ENCODE data around the gene VPS26A. TPM values are rescaled to one million over a fixed set of nuclear protein-coding genes. Genes with fewer than 3 reads are reported as not detected.

VPS26A gene
- total and polyA plus RNA-seq, 2 donors from 2014 or later: 38.9 to 52.5 TPM

- Histone ChIP-seq H3K9me3 (ENCODE audit: control insufficient read depth in 2 of 3, insufficient read depth in 1 of 3, low read length in 3 of 3) (no peaks in the 10 kb centered on the region), H3K4me3 (ENCODE audit: low read length in 3 of 3) (no peak overlapping the region), H3K9ac (ENCODE audit: low read length in 3 of 3) (no peak overlapping the region), H3K4me1 (ENCODE audit: control insufficient read depth in 2 of 3, insufficient read depth in 2 of 3, low read depth in 1 of 3, low read length in 3 of 3) (peaks cover 2 to 15% (median 8%) of the 10 kb centered on the region in 3 donors), H3K27me3 (ENCODE audit: control insufficient read depth, insufficient read depth, low read length) (no peaks in the 10 kb centered on the region), H3K27ac (ENCODE audit: low read depth in 2 of 2, low read length in 2 of 2) (no peak overlapping the region), H3K36me3 (ENCODE audit: control insufficient read depth in 2 of 3, insufficient read depth in 3 of 3, low read length in 3 of 3) (peaks cover 3 to 20% (median 5%) of the 10 kb centered on the region in 3 donors)
- FAIRE-seq (no peak), DNase-seq (no peak)
- intact Hi-C loops (cut with DNase I): no loop called here
- TF ChIP-seq, protein P1, sequence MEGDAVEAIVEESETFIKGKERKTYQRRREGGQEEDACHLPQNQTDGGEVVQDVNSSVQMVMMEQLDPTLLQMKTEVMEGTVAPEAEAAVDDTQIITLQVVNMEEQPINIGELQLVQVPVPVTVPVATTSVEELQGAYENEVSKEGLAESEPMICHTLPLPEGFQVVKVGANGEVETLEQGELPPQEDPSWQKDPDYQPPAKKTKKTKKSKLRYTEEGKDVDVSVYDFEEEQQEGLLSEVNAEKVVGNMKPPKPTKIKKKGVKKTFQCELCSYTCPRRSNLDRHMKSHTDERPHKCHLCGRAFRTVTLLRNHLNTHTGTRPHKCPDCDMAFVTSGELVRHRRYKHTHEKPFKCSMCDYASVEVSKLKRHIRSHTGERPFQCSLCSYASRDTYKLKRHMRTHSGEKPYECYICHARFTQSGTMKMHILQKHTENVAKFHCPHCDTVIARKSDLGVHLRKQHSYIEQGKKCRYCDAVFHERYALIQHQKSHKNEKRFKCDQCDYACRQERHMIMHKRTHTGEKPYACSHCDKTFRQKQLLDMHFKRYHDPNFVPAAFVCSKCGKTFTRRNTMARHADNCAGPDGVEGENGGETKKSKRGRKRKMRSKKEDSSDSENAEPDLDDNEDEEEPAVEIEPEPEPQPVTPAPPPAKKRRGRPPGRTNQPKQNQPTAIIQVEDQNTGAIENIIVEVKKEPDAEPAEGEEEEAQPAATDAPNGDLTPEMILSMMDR (IDR thresholded peaks at IDR 0.05; ENCODE audit: borderline replicate concordance, extremely low read depth, insufficient read depth): no peak
Observed at GRCh38 chr10:69182005-69182404, 58.0 kb downstream of the VPS26A start.

GRCh38 chr10:69186524-69186923 is 62.5 kb downstream of the VPS26A start:
- Histone ChIP-seq H3K36me3 (ENCODE audit: control insufficient read depth in 2 of 3, insufficient read depth in 3 of 3, low read length in 3 of 3) (peaks cover 10 to 32% (median 11%) of the 10 kb centered on the region in 3 donors), H3K9me3 (ENCODE audit: control insufficient read depth in 2 of 3, insufficient read depth in 1 of 3, low read length in 3 of 3) (no peaks in the 10 kb centered on the region), H3K4me3 (ENCODE audit: low read length in 3 of 3) (no peak overlapping the region), H3K27ac (ENCODE audit: low read depth in 2 of 2, low read length in 2 of 2) (no peak overlapping the region), H3K4me1 (ENCODE audit: control insufficient read depth in 2 of 3, insufficient read depth in 2 of 3, low read depth in 1 of 3, low read length in 3 of 3) (peaks cover 0 to 1% (median under 1%) of the 10 kb centered on the region in 3 donors), H3K9ac (ENCODE audit: low read length in 3 of 3) (no peak overlapping the region), H3K27me3 (ENCODE audit: control insufficient read depth, insufficient read depth, low read length) (no peaks in the 10 kb centered on the region)
- intact Hi-C loops (cut with DNase I): no loop called here
- DNase-seq: no peak
- TF ChIP-seq, protein P1 (IDR thresholded peaks at IDR 0.05; ENCODE audit: borderline replicate concordance, extremely low read depth, insufficient read depth): no peak
- no peak for FAIRE-seq

- Histone ChIP-seq H3K36me3 (ENCODE audit: control insufficient read depth in 2 of 3, insufficient read depth in 3 of 3, low read length in 3 of 3) (peaks cover 5 to 15% (median 13%) of the 10 kb centered on the region in 3 donors), H3K27me3 (ENCODE audit: control insufficient read depth, insufficient read depth, low read length) (no peaks in the 10 kb centered on the region), H3K27ac (ENCODE audit: low read depth in 2 of 2, low read length in 2 of 2) (no peak overlapping the region), H3K9me3 (ENCODE audit: control insufficient read depth in 2 of 3, insufficient read depth in 1 of 3, low read length in 3 of 3) (no peaks in the 10 kb centered on the region), H3K4me3 (ENCODE audit: low read length in 3 of 3) (no peak overlapping the region), H3K9ac (ENCODE audit: low read length in 3 of 3) (no peak overlapping the region), H3K4me1 (ENCODE audit: control insufficient read depth in 2 of 3, insufficient read depth in 2 of 3, low read depth in 1 of 3, low read length in 3 of 3) (no peaks in the 10 kb centered on the region)
- DNase-seq: no peak
- TF ChIP-seq, protein P1 (IDR thresholded peaks at IDR 0.05; ENCODE audit: borderline replicate concordance, extremely low read depth, insufficient read depth): no peak
- FAIRE-seq: no peak
- intact Hi-C loops (cut with DNase I): no loop called here
Observed at GRCh38 chr10:69201045-69201444, 77.1 kb downstream of the VPS26A start.

DNA sequence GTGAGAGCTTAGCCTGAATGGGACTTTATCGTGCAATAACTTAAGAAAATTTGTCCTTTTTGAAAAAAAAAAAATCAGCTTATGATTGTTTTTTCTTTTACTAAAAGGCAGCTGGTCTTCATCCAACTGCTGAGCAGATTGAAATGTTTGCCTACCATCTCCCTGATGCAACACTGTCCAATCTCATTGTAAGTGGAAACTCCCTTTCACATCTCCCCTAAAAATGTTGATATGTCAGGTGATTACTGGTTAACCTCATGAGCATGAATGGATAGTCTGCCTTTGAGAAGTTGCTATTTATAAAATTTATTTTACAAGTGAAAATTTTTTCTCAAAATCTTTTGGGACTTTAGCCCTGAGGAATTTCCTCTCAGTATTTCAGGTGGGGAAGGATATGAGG is 78.4 kb downstream of the VPS26A start:
- no peaks in the 10 kb centered on the region for H3K4me1 ChIP-seq (ENCODE audit: control insufficient read depth in 2 of 3, insufficient read depth in 2 of 3, low read depth in 1 of 3, low read length in 3 of 3)
- H3K9me3 ChIP-seq (ENCODE audit: control insufficient read depth in 2 of 3, insufficient read depth in 1 of 3, low read length in 3 of 3): no peaks in the 10 kb centered on the region
- no peak for FAIRE-seq
- no peak overlapping the region for H3K4me3 ChIP-seq (ENCODE audit: low read length in 3 of 3)
- H3K27me3 ChIP-seq (ENCODE audit: control insufficient read depth, insufficient read depth, low read length): no peaks in the 10 kb centered on the region
- DNase-seq: no peak
- TF ChIP-seq, protein P1 (IDR thresholded peaks at IDR 0.05; ENCODE audit: borderline replicate concordance, extremely low read depth, insufficient read depth): no peak
- H3K9ac ChIP-seq (ENCODE audit: low read length in 3 of 3): no peak overlapping the region
- H3K27ac ChIP-seq (ENCODE audit: low read depth in 2 of 2, low read length in 2 of 2): no peak overlapping the region
- peaks cover 6 to 23% (median 13%) of the 10 kb centered on the region in 3 donors for H3K36me3 ChIP-seq (ENCODE audit: control insufficient read depth in 2 of 3, insufficient read depth in 3 of 3, low read length in 3 of 3)
- intact Hi-C loops (cut with DNase I): no loop called here
